Colonic mucosa (tissue), 4 donors: ENCODE measurements around the gene BRINP2. TPM values are rescaled to one million over a fixed set of nuclear protein-coding genes. Genes with fewer than 3 reads are reported as not detected.
"Not testable (repeated sequence)": the region's sequence is repeated elsewhere in the genome, so short reads cannot be mapped to it uniquely, and the experiment has no call there.

Experiments
- DNase-seq: peaks from one replicate; pipeline ENCODE4 v3.0.0-alpha.2; 2020
- H3K27ac ChIP-seq: fragments of 200-600 bp; one replicate; pipeline ENCODE4 v1.8.0; 2021
- H3K27me3 ChIP-seq: fragments of 200-600 bp; one replicate; pipeline ENCODE4 v1.8.0; 2021
- H3K36me3 ChIP-seq: fragments of 200-600 bp; one replicate; pipeline ENCODE4 v1.8.0; 2021
- H3K4me1 ChIP-seq: fragments of 200-600 bp; one replicate; pipeline ENCODE4 v1.8.0; 2021; ENCODE audit warnings: mild to moderate bottlenecking
- H3K4me3 ChIP-seq: fragments of 200-600 bp; one replicate; pipeline ENCODE4 v1.8.0; 2021
- H3K9ac ChIP-seq, 2 donors: one replicate each; pipeline ENCODE4 v1.7.0; 2013; ENCODE audit warnings: control low read depth in 2 of 2, low read depth in 2 of 2, low read length in 2 of 2
- H3K9me3 ChIP-seq: fragments of 200-600 bp; one replicate; pipeline ENCODE4 v1.8.0; 2021
- CTCF ChIP-seq: fragments of 200-600 bp; IDR thresholded peaks from one replicate; pipeline ENCODE4 v1.8.0; 2022; ENCODE audit warnings: antibody characterized with exemption, mild to moderate bottlenecking
- intact Hi-C: fragments of 100-400 bp; cut with DNase I; formaldehyde crosslinking; loops from one replicate; pipeline ENCODE4 v1.14.1; 2022
- total RNA-seq, 2 donors: library from RNA; stranded (reverse); fragmentation: NEBNext Ultra II Directional in 1 of 2; extraction: Animal tissue kit (Norgen Biotek cat#: 25700) in 1 of 2; gene quantifications; one replicate each; pipeline ENCODE4 v1.2.1, GENCODE V29; 2021
- donor health status: healthy.
- donor health status: DM: no; HTN: no; CAD: no.
- donor health status: DM: no; HTN: no; CAD: no.

The BRINP2 gene
- total RNA-seq, 2 donors from 2014 or later = not detected

- no peak for TF ChIP-seq CTCF
- Histone ChIP-seq H3K9me3 (no peaks in the 10 kb centered on the region), H3K4me1 (no peaks in the 10 kb centered on the region), H3K36me3 (no peaks in the 10 kb centered on the region), H3K4me3 (no peak overlapping the region), H3K27me3 (no peaks in the 10 kb centered on the region), H3K9ac (no peak overlapping the region), H3K27ac (no peak overlapping the region)
- no peak for DNase-seq
- intact Hi-C loops = no loop called here
Observed at GRCh38 chr1:177311586-177311985, 140.8 kb downstream of the BRINP2 start.

GRCh38 chr1:177315261-177315660 is 144.5 kb downstream of the BRINP2 start:
- Histone ChIP-seq H3K27ac (no peak overlapping the region), H3K4me3 (no peak overlapping the region), H3K4me1 (no peaks in the 10 kb centered on the region), H3K36me3 (no peaks in the 10 kb centered on the region), H3K27me3 (no peaks in the 10 kb centered on the region), H3K9me3 (no peaks in the 10 kb centered on the region), H3K9ac (no peak overlapping the region)
- DNase-seq = no peak
- intact Hi-C loops = no loop called here
- TF ChIP-seq CTCF = no peak

GRCh38 chr1:177315761-177316160 is 145.0 kb downstream of the BRINP2 start:
- H3K27ac ChIP-seq = no peak overlapping the region
- DNase-seq = no peak
- no peaks in the 10 kb centered on the region for H3K4me1 ChIP-seq
- H3K27me3 ChIP-seq = no peaks in the 10 kb centered on the region
- no peak overlapping the region for H3K9ac ChIP-seq
- H3K36me3 ChIP-seq = no peaks in the 10 kb centered on the region
- no peak for TF ChIP-seq CTCF
- no peak overlapping the region for H3K4me3 ChIP-seq
- H3K9me3 ChIP-seq = no peaks in the 10 kb centered on the region
- intact Hi-C loops = no loop called here

GRCh38 chr1:177321434-177321833 is 150.7 kb downstream of the BRINP2 start:
- H3K36me3 ChIP-seq, H3K9ac ChIP-seq, H3K27ac ChIP-seq, H3K27me3 ChIP-seq, H3K4me3 ChIP-seq, H3K9me3 ChIP-seq, intact Hi-C loops, H3K4me1 ChIP-seq, DNase-seq: not testable (repeated sequence)

GRCh38 chr1:177328251-177328650 is 157.5 kb downstream of the BRINP2 start:
- no peak overlapping the region for H3K4me3 ChIP-seq
- H3K27ac ChIP-seq = no peak overlapping the region
- no peak overlapping the region for H3K9ac ChIP-seq
- no peak for TF ChIP-seq CTCF
- intact Hi-C loops = no loop called here
- H3K9me3 ChIP-seq = no peaks in the 10 kb centered on the region
- H3K36me3 ChIP-seq = no peaks in the 10 kb centered on the region
- no peaks in the 10 kb centered on the region for H3K4me1 ChIP-seq
- no peak for DNase-seq
- H3K27me3 ChIP-seq = no peaks in the 10 kb centered on the region

GRCh38 chr1:177329871-177330270 is 159.1 kb downstream of the BRINP2 start:
- Histone ChIP-seq H3K4me3 (no peak overlapping the region), H3K9ac (no peak overlapping the region), H3K36me3 (no peaks in the 10 kb centered on the region), H3K4me1 (no peaks in the 10 kb centered on the region), H3K9me3 (no peaks in the 10 kb centered on the region), H3K27me3 (no peaks in the 10 kb centered on the region), H3K27ac (no peak overlapping the region)
- TF ChIP-seq CTCF = no peak
- intact Hi-C loops = no loop called here
- DNase-seq = no peak

Other genes starting within 250 kb of the BRINP2 start
- gene ASTN1, start 6.2 kb upstream of the BRINP2 start, total RNA-seq = under 1 TPM; 0.15 to 0.42 TPM